Retinal pigment epithelial cell (primary cell): ENCODE measurements around the gene EMP3.
"Not testable (repeated sequence)": the region's sequence is repeated elsewhere in the genome, so short reads cannot be mapped to it uniquely, and the experiment has no call there.

ENCODE experiments used
- DNase-seq: peaks from one replicate; pipeline ENCODE4 v3.0.0-alpha.2; 2010; ENCODE audit warnings: low read depth
- H3K4me3 ChIP-seq: 2 replicates; pipeline ENCODE4 v1.5.1; 2011; ENCODE audit warnings: mild to moderate bottlenecking, low read length, control low read depth, moderate library complexity
- TF ChIP-seq, protein P1 (sequence below): conservative IDR thresholded peaks from 2 replicates; pipeline ENCODE4 v1.5.1; 2011; ENCODE audit warnings: low read depth, low read length, control low read depth, inconsistent platforms

EMP3 gene

DNA sequence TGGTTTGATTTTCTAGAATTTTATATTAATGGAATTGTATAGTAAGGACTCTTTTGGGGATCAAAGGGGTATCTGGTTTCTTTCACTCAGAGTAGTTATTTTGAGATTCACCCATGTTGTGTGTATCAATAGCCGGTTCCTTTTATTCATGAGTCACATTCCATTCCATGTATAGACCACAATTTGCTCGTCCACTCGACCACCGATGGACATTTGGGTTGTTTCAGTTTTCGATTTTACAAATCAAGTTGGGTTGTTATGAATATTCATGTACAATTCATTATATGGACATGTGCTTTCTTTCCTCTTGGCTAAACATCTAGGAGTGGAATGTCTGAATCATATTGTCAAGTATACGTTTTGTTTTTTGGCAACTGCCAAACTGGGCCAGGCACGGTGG, 9.6 kb upstream of the EMP3 start:
- TF ChIP-seq, protein P1, sequence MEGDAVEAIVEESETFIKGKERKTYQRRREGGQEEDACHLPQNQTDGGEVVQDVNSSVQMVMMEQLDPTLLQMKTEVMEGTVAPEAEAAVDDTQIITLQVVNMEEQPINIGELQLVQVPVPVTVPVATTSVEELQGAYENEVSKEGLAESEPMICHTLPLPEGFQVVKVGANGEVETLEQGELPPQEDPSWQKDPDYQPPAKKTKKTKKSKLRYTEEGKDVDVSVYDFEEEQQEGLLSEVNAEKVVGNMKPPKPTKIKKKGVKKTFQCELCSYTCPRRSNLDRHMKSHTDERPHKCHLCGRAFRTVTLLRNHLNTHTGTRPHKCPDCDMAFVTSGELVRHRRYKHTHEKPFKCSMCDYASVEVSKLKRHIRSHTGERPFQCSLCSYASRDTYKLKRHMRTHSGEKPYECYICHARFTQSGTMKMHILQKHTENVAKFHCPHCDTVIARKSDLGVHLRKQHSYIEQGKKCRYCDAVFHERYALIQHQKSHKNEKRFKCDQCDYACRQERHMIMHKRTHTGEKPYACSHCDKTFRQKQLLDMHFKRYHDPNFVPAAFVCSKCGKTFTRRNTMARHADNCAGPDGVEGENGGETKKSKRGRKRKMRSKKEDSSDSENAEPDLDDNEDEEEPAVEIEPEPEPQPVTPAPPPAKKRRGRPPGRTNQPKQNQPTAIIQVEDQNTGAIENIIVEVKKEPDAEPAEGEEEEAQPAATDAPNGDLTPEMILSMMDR = no peak
- no peak for DNase-seq
- H3K4me3 ChIP-seq = no peak overlapping the region

DNA sequence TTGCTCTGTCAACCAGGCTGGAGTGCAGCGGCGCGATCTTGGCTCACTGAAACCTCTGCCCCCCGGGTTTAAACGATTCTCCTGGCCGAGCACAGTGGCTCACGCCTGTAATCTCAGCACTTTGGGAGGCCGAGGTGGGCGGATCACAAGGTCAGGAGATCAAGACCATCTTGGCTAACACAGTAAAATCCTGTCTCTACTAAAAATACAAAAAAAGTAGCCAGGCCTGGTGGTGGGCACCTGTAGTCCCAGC, 7.7 kb upstream of the EMP3 start:
- not testable (repeated sequence) for H3K4me3 ChIP-seq, DNase-seq

DNA sequence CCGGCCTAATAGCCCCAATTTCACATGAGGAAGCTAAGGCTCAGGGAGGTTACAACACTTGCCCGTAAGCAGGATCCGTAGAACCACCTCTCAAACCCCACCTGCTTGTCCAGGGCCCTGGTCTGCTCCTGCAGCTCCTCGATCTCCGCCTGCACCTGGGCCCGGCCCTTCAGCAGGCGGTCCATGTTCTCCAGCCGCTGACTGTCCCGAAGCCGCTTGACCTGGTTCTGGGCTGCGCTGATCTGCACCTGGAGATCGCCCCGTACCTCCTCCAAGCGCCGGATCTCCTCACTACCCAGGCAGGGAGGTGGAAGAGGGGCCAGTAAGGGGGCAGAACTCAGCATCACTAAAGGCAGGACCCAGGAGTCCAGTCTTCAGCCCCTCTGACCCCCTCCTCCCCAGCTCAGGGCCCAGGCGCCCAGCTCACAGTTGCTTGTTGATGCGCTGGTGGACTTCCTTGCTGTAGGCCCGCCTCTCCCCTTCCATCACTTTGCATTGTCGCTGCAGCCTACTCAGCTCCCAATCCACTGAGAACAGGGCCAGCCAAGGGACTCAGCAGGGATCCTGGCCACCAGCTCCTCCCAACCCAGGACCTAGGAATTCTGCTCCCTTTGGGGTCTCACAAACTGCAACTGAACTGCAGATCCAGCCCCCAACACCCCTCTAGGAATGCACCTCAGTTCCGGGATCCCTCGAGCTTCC, 6.9 kb upstream of the EMP3 start:
- no peak for DNase-seq
- TF ChIP-seq, protein P1 = no peak
- H3K4me3 ChIP-seq = no peak overlapping the region

DNA sequence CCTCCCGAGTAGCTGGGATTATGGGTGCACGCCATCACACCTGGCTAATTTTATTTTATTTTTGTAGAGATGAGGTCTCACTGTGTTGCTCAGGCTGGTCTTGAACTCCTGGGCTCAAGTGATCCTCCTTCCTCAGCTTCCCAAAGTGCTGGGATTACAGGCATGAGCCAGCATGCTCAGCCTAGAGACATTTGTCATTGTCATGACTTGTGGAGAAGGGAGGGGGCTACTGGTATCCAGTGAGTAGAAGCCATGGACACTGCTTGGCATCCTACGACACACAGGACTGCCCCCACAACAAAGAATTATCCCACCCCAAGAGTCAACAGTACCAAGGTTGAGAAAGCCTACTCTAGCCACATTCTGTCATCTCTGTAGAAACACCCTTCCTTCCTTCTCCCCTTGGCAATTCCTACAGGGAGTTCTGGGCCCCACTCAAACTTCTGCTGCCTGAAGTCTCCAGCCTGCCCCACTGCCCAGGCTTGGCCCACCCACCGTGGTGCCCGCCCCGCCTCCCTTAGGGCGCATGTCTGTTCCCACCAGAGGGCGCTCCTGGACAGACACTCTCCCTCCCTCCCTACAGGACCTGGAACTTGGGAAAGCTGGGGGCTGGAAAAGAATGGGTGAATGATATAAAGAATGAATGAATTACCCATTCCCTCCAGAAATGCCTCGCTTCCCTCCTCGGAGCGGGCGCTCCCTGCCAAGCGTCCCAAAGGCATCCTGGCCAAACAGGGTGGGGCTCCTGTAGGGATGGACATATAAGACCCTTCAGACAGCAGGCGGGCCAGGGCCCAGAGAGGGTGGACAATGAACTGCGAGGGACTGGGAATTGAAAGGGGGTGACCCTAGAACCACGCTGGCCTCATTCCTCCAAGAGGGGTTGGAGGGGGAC, 5.5 kb upstream of the EMP3 start:
- TF ChIP-seq, protein P1 = peak; percentile 88
- no peak overlapping the region for H3K4me3 ChIP-seq
- no peak for DNase-seq

DNA sequence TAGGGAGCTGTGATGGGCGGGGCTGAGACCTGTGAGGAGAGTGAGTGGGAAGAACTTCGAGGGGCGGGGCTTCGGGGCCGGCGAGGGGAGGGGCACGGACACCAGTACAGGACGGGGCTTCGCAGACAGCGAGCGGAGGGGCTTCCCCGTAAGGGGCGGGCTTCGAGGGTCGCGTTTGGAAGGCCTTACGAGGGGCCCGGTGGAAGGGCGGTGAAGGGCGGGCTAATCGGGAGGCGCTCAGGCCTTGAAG, 4.1 kb upstream of the EMP3 start:
- TF ChIP-seq, protein P1 = no peak
- peak; percentile 79 for DNase-seq
- peak overlapping the region; percentile 57 for H3K4me3 ChIP-seq

DNA sequence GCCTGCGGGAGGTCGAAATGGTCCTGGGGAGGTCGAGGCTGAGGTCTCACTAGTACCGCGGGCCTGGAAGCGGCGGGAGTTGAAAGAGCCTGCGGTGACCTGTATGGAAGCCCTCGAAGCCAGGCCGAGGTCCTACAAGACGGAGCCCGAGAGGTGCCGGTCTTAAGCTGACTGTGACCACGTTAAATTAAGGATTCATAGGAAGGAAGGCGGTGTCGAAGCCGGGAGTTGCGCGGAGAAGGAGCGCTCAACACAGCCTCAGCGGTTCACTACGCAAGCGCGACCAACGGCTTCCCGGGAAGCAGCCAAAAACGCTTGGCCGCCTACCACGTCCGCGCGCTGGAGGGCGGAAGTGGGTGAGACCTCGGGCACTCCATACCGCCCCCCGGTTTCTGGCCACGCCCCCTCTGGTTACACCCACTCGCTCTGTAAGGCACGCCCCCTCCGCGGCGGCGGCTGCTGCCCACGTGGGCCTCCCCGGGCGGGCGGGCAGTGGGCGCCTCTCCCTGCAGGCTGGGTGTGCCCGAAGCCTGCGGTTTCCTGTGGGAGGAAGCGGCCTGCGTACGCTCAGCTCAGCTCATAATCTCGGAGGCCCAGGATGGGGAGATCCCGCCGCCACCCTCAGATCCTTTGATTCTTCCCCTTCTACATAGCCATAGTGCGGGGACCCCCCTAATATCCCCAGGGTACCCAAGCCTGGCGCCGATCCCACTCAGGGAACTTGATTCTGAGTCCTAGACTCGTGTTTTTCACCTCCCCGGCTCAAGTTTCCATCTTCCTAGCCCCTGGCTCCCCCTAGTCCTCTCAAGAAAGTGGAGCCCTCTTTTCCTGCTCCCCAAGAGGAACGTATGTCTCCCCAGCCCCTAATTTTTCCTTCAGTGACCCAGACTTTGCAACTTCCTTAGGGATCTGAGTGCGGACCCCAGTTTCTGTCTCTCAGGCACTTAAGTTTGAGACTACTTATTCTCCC, 3.4 kb upstream of the EMP3 start:
- DNase-seq = peak; percentile 90
- H3K4me3 ChIP-seq = peak overlapping the region; percentile 57
- TF ChIP-seq, protein P1 = no peak

DNA sequence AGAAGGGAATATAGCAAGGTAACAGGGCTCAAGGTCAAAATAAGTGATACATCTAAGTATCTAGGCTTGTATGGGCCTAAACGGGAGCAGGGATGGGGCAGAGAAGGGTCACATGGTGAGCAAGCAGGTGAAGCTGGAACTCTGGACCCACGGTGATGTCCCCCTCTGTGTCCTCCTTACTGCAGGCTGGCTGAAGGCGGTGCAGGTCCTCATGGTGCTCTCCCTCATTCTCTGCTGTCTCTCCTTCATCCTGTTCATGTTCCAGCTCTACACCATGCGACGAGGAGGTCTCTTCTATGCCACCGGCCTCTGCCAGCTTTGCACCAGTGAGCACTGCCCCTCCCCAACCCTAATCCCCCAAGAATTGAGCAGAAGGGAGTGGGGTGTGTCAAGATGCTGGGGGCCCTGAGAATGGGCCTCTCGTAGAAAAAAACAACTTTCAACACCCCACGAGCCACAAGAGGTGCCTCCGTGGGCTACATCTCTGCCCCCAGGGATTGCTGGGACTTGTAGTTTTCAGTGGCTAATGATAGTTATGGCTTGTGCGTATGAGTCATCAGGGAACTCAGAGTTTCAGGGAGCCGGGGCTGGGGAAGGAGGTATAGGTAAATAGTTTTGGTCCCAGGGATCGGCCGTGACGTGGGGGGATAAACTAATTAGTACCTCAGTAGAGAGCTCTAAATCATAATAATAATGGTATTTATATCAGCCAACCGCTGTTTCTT, 4.0 kb downstream of the EMP3 start:
- DNase-seq = no peak
- TF ChIP-seq, protein P1 = no peak
- peak overlapping the region; percentile 60 for H3K4me3 ChIP-seq
